OCI-LY1 (cell line): Measurements from ENCODE around the gene DNAJC30.

Experiments used
- CTCF ChIP-seq: fragments of 200-600 bp; sonication (generic), shearing (Covaris generic); IDR thresholded peaks from 2 replicates; pipeline ENCODE4 v1.5.1; 2017; ENCODE audit warnings: mild to moderate bottlenecking, antibody characterized with exemption, low read length, moderate library complexity, mixed read lengths
- EZH2 ChIP-seq: fragments of 200-600 bp; sonication (generic), shearing (Covaris generic); IDR thresholded peaks from 2 replicates; pipeline ENCODE4 v1.8.0; 2017; ENCODE audit warnings: borderline replicate concordance, mixed run types, mild to moderate bottlenecking, antibody characterized with exemption, low read length, moderate library complexity, mixed read lengths

- no peak for TF ChIP-seq CTCF
- no peak for TF ChIP-seq EZH2
Measured at GRCh38 chr7:73633323-73633722, 49.9 kb downstream of the DNAJC30 start.
